GM21786 (cell line): ENCODE data around the gene ZNF615.
"Not testable (repeated sequence)": the region's sequence is repeated elsewhere in the genome, so short reads cannot be mapped to it uniquely, and the experiment has no call there.

Source experiments
- ATAC-seq: cut with Tn5 transposase; IDR thresholded peaks from one replicate; pipeline ENCODE4 v1.9.1; 2021; ENCODE audit not compliant: unreplicated experiment

ZNF615 gene

DNA sequence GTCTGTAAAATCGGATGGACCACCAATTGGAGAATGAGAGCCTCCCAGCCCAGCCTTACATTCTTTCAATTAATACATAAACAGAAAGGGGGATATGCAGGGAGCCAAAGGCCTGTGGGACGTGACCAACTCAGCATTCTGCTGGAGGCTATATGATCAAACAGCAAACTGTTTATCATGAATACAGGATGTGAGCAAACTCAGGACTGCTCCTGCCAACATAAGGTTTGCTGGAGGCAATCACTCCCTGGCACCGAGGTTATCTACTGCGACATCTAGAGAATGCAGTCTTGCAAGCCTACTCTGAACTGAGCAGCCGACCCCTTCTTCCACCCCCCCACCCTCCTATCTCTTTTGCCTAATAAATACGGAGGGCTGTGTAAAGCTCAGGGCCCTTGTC lies 27.1 kb downstream of the ZNF615 start:
- ATAC-seq: not testable (repeated sequence)

DNA sequence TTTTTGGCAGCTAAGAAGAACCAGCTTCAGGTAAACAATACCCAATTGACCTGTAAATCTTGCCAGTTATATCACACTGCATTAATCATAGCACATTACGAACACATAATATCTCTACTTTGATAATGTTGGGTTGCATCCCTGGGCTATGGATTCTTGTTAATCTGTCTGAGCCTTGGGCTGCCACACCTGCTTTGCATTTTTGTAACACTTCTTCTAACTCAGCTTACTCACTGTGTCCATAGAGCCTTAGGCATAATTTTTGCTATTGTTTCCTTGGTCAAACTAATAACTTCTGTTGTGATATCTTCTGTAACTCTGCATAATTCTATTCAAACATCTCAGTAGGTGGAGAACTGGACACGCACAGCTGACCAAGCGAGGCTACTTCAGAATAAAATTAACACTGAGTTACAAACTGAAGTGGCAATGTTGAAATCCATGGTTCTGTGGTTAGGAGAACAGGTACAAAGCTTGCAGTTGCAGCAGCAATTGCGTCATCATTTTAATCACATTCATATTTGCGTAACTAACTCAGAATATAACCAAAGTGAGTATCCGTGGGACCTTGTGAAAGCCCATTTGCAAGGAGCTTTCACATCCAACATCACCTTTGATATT lies 27.8 kb downstream of the ZNF615 start:
- ATAC-seq: no peak

DNA sequence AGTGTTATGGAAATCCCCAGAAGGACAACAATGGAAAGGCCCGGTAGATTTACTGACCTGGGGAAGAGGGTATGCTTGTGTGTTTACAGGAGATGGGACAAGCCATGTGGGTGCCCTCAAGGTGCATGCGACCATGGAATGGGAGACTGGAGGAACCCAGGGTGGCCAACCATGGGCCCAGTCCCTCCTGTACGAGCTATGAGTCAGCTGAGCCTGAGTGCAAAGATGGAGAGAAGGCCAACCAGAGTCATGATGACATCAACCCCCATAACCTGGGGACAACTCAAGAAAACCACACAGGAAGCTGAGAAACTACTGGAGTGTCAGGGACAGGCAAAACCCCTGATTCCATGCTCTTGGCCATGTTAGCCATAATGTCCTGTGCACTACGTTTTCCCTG lies 29.1 kb downstream of the ZNF615 start:
- no peak for ATAC-seq

DNA sequence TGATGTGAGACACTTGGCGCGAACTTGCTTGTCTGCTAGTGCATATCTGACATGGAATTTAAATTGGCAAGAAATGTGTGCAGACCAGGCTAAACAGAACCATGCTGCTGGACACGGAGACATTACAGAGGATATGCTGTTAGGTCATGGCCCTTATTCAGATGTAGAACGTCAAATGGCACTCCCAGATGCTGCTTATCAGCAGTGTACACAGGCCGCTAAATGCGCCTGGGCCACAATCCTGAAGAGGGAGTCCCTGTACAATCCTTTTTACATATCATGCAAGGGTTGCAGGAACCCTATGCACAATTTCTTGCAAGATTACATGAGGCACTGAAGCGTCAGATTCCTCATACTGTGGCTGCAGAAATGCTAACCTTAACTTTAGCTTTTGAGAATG lies 30.7 kb downstream of the ZNF615 start:
- ATAC-seq: no peak

DNA sequence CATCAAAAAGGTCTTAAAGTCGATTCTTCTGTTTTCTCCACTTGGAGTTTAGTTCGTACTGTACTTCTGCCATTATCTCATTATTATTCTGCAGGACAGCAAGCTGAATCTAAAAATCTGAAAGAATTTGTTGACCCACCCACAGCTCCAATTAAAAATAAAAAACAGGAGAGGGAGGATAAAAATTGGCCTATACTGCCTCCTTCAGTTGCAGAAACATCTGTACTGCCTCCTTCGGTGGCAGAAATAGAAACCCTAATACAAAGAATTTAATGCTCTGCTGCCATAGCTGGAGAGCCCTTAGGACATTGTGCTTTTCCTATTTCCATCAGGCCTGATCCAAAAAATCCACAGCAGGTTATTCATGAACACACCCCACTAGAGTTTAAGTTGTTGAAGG lies 31.2 kb downstream of the ZNF615 start:
- no peak for ATAC-seq

DNA sequence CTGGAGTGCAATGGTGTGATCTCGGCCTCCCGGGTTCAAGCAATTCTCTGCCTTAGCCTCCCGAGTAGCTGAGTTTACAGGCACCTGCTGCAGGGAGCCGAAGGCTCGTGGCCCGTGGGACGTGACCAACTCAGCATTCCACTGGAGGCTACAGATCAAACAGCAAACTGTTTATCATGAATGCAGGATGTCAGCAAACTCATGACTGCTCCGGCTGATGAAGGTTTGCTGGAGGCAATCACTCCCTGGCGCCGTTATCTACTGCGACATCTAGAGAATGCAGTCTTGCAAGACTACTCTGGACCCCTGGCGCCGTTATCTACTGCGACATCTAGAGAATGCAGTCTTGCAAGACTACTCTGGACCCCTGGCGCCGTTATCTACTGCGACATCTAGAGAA lies 32.2 kb downstream of the ZNF615 start:
- ATAC-seq: not testable (repeated sequence)

DNA sequence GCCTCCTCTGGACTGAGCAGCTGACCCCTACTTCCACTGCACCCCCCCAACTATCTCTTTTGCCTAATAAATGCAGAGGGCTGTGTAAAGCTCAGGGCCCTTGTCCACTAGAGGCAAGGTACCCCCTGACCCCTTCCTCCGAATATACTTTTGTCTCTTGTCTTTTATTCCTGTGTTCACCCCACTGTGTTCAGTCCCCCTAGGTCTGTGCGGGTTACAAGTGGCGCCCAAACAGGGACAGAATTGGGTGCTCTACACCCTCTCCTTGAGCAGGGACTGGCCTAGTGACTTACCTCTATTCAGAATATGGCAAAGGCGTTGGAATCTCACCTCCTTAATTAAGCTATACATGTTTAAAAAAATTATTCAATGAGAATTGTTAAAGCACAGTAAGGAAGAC lies 36.4 kb downstream of the ZNF615 start:
- ATAC-seq: no peak

DNA sequence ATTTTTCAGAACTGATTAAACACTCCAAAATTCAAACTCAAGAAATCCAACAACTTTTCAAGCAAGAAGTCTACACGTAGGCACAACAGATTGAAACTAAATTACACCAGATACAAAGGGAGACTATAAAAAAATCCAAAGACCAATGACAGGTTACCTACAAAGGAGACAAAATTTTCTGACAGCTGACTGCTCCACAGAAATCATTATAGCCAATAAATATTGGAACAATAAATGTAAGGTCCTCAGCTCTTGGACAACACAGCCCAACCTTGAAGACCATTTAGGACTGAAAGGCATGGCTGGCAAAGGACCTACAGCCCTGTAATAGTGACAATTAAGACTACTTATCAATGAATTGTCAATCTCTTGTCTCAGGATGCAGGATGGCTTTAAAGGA lies 37.3 kb downstream of the ZNF615 start:
- ATAC-seq: no peak

DNA sequence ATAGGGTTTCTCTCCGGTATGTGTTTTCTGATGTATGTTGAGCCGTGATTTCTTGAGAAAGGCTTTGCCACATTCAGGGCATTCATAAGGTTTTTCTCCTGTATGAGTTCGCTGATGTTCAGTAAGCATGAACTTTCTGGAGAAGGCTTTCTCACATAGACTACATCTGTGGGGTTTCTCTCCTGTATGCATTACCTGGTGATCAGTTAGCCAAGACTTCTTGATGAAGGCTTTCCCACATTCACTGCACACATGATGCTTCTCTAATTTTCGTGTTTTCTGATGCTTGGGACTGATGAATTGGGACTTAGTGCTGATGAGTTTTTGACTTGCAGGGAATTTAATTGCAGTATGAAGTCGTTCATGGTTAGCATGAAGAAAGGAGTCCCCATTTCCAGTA lies 42.4 kb downstream of the ZNF615 start:
- ATAC-seq: no peak

DNA sequence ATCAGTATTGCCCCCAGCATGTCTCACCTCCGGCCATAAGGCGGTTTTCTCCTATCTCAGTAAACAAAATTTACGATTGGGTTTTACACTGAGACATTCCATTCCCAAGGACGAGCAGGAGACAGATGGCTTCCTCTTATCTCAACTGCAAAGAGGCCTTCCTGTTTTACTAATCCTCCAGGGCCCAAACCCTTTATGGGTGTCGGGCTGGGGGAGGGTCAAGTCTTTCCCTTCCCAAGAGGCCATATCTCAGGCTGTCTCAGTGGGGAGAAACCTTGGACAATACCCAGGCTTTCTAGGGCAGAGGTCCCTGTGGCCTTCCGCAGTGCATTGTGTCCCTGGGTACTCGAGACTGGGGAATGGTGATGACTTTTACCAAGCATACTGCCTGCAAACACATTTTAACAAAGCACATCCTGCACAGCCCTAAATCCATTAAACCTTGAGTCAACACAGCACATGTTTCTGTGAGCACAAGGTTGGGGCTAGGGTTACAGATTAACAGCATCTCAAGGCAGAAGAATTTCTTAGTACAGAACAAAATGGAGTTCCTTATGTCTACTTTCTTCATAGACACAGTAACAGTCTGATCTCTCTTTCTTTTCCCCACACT lies 47.3 kb downstream of the ZNF615 start:
- ATAC-seq: not testable (repeated sequence)

DNA sequence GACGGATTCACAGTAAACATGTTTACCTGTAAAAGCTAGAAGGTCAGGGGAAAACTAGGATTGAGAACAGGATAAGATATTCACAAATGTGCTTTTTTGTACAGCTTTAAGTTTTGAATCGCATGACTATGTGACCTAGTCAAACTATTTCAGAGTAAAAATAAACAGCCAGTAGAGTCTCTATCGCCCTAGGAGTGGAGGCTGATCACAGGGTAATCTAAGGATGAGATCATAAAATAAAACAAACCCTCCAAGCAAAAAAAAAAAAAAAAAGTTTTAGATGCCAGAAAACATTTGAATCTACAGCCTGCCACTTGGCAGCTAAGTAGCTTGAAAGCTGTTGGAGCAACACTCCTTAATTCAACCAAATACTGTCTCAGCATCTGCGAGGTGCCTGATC lies 48.2 kb downstream of the ZNF615 start:
- no peak for ATAC-seq

DNA sequence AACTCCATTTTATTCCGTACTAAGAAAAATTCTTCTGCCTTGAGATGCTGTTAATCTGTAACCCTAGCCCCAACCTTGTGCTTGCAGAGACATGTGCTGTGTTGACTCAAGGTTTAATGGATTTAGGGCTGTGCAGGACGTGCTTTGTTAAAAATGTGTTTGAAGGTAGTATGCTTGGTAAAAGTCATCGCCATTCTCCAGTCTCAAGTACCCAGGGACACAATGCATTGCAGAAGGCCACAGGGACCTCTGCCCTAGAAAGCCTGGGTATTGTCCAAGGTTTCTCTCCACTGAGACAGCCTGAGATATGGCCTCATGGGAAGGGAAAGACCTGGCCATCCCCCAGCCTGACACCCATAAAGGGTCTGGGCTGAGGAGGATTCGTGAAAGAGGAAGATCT lies 50.2 kb downstream of the ZNF615 start:
- ATAC-seq: not testable (repeated sequence)

DNA sequence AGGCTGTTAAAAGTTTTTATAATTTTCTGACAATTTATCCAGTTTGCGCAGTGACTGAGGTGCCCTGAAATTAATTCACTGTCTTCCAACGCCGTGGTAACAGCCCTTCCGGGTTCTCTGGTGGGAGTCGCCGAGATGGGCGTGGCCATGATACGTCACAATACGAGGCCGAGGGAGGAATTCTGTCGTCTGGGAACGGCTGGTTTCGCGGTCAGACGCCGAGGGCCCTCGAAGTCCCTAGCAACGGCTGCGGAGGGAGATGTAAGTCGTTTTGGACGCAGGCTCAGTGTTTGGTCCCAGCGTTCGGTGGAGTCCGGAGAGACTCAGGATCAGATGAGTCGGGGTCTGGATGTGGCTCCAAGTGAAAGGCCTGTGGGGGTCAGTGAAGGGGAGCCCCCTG lies 59.0 kb downstream of the ZNF615 start:
- ATAC-seq: no peak

DNA sequence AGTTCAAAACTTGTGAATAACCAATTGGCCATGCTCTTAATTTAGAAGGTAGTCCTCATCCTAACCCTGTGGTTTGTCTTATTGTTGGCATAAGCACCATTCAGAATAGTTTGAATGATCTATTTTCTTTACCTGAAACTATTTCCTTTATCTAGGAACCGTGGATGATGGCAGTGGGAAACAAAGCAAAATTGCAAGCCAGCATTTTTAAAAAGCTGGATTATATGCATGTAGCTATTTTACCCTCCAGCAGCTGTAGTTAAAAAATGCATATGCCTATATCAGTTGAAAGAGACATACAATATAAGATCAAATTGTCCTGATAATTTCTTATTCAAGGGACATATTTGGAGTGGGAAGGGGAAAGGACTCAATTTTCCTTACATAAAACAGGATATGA lies 61.4 kb downstream of the ZNF615 start:
- ATAC-seq: no peak

DNA sequence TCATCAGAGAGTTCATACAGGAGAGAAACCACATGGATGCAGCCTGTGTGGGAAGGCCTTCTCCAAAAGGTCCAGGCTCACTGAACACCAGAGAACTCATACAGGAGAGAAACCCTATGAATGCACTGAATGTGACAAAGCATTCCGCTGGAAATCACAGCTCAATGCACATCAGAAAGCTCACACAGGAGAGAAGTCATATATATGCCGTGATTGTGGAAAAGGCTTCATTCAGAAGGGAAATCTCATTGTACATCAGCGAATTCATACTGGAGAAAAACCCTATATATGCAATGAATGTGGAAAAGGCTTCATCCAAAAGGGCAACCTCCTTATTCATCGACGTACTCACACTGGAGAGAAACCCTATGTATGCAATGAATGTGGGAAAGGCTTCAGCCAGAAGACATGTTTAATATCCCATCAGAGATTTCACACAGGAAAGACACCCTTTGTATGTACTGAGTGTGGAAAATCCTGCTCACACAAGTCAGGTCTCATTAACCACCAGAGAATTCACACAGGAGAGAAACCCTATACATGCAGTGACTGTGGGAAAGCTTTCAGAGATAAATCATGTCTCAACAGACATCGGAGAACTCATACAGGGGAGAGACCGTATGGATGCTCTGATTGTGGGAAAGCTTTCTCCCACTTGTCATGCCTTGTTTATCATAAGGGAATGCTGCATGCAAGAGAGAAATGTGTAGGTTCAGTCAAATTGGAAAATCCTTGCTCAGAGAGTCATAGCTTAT lies 63.0 kb downstream of the ZNF615 start:
- no peak for ATAC-seq
